Measurements from ENCODE around the gene PJA1. TPM values are rescaled to one million over a fixed set of nuclear protein-coding genes. Genes with fewer than 3 reads are reported as not detected.

The PJA1 gene
- total RNA-seq, 1 donor from 2014 or later: 59.5 TPM

GRCh38 chrX:69189576-69190371, 24.5 kb upstream of the PJA1 start:
- Mint-ChIP-seq H3K4me3 (no peak overlapping the region), H3K27ac (ENCODE audit: unreplicated experiment) (peak overlapping the region; percentile 76), H3K9me3 (peaks cover 5% of the 10 kb centered on the region), H3K4me1 (peaks cover 26% of the 10 kb centered on the region), H3K36me3 (ENCODE audit: low read depth) (no peaks in the 10 kb centered on the region), H3K27me3 (ENCODE audit: low read depth) (no peaks in the 10 kb centered on the region)
- peak; percentile 26 for DNase-seq (ENCODE audit: low read depth, low spot score)
- no peak for TF ChIP-seq CTCF (conservative IDR thresholded peaks at IDR 0.05)

GRCh38 chrX:69186651-69187050, 21.4 kb upstream of the PJA1 start:
- Mint-ChIP-seq H3K27ac (ENCODE audit: unreplicated experiment) (no peak overlapping the region), H3K9me3 (peaks cover 6% of the 10 kb centered on the region), H3K36me3 (ENCODE audit: low read depth) (no peaks in the 10 kb centered on the region), H3K27me3 (ENCODE audit: low read depth) (no peaks in the 10 kb centered on the region), H3K4me3 (no peak overlapping the region), H3K4me1 (peaks cover 26% of the 10 kb centered on the region)
- DNase-seq (ENCODE audit: low read depth, low spot score): no peak
- TF ChIP-seq CTCF (conservative IDR thresholded peaks at IDR 0.05): no peak

- Mint-ChIP-seq H3K4me3 (no peak overlapping the region), H3K27me3 (ENCODE audit: low read depth) (no peaks in the 10 kb centered on the region), H3K27ac (ENCODE audit: unreplicated experiment) (no peak overlapping the region), H3K4me1 (peaks cover 24% of the 10 kb centered on the region), H3K9me3 (peaks cover 6% of the 10 kb centered on the region), H3K36me3 (ENCODE audit: low read depth) (no peaks in the 10 kb centered on the region)
- TF ChIP-seq CTCF (conservative IDR thresholded peaks at IDR 0.05): no peak
- no peak for DNase-seq (ENCODE audit: low read depth, low spot score)
Measured at GRCh38 chrX:69185886-69186285, 20.6 kb upstream of the PJA1 start.

GRCh38 chrX:69185141-69185540, 19.9 kb upstream of the PJA1 start:
- no peaks in the 10 kb centered on the region for H3K36me3 Mint-ChIP-seq (ENCODE audit: low read depth)
- H3K27me3 Mint-ChIP-seq (ENCODE audit: low read depth): no peaks in the 10 kb centered on the region
- H3K4me1 Mint-ChIP-seq: peaks cover 24% of the 10 kb centered on the region
- peaks cover 6% of the 10 kb centered on the region for H3K9me3 Mint-ChIP-seq
- no peak overlapping the region for H3K4me3 Mint-ChIP-seq
- no peak for DNase-seq (ENCODE audit: low read depth, low spot score)
- no peak overlapping the region for H3K27ac Mint-ChIP-seq (ENCODE audit: unreplicated experiment)
- TF ChIP-seq CTCF (conservative IDR thresholded peaks at IDR 0.05): no peak

- Mint-ChIP-seq H3K36me3 (ENCODE audit: low read depth) (no peaks in the 10 kb centered on the region), H3K9me3 (peaks cover 3% of the 10 kb centered on the region), H3K27ac (ENCODE audit: unreplicated experiment) (no peak overlapping the region), H3K27me3 (ENCODE audit: low read depth) (no peaks in the 10 kb centered on the region), H3K4me1 (peaks cover 26% of the 10 kb centered on the region), H3K4me3 (no peak overlapping the region)
- no peak for DNase-seq (ENCODE audit: low read depth, low spot score)
- no peak for TF ChIP-seq CTCF (conservative IDR thresholded peaks at IDR 0.05)
Measured at GRCh38 chrX:69182818-69183380, 17.6 kb upstream of the PJA1 start.

Data from neural crest cell (in vitro differentiated cells).